Kidney (tissue), 14 donors: Measurements from ENCODE around the gene MRPS30. TPM values are rescaled to one million over a fixed set of nuclear protein-coding genes. Genes with fewer than 3 reads are reported as not detected.

Experiments
- DNase-seq, 5 donors: peaks; one replicate each; pipeline ENCODE4 v3.0.0-alpha.2; 2013 to 2020
- FAIRE-seq: peaks from 2 replicates; lab custom pipeline; 2012; peaks lifted over from hg19 to GRCh38; lab: Jason Lieb, UNC
- H3K27ac ChIP-seq, 2 donors: one replicate each; pipeline ENCODE4 v1.7.0; 2013; ENCODE audit warnings: low read depth in 2 of 2, low read length in 2 of 2, inconsistent platforms in 1 of 2
- H3K27me3 ChIP-seq: one replicate; pipeline ENCODE4 v1.7.1; 2013; ENCODE audit warnings: low read length, inconsistent platforms; ENCODE audit not compliant: control insufficient read depth, insufficient read depth
- H3K36me3 ChIP-seq, 3 donors: one replicate each; pipeline versions ENCODE4 v1.7.0 to v1.7.1; 2013; ENCODE audit warnings: low read length in 3 of 3, control low read depth in 1 of 3, inconsistent platforms in 1 of 3; ENCODE audit not compliant: insufficient read depth in 3 of 3, control insufficient read depth in 2 of 3
- H3K4me1 ChIP-seq, 3 donors: one replicate each; pipeline versions ENCODE4 v1.7.0 to v1.7.1; 2013; ENCODE audit warnings: low read length in 3 of 3, inconsistent platforms in 1 of 3, low read depth in 1 of 3; ENCODE audit not compliant: control insufficient read depth in 2 of 3, insufficient read depth in 2 of 3
- H3K4me3 ChIP-seq, 3 donors: one replicate each; pipeline versions ENCODE4 v1.7.0 to v1.8.1; 2013; ENCODE audit warnings: low read length in 3 of 3, control low read depth in 1 of 3, inconsistent platforms in 1 of 3
- H3K9ac ChIP-seq, 3 donors: one replicate each; pipeline versions ENCODE4 v1.7.0 to v1.7.1; 2013; ENCODE audit warnings: low read length in 3 of 3, control low read depth in 1 of 3, inconsistent platforms in 1 of 3
- H3K9me3 ChIP-seq, 3 donors: one replicate each; pipeline versions ENCODE4 v1.7.0 to v1.7.1; 2013; ENCODE audit warnings: low read length in 3 of 3, control low read depth in 1 of 3, inconsistent platforms in 1 of 3; ENCODE audit not compliant: control insufficient read depth in 2 of 3, insufficient read depth in 1 of 3
- intact Hi-C: fragments of 100-400 bp; cut with DNase I; formaldehyde crosslinking; loops from one replicate; pipeline ENCODE4 v1.11.1; 2022
- polyA plus RNA-seq: library from polyadenylated mRNA; stranded (reverse); fragments of 350-450 nt; fragmentation: Illumina TruSeq; extraction: RNeasy Lipid Tissue Mini Kit (QIAGEN cat#74804); gene quantifications from one replicate; pipeline ENCODE4 v1.2.3, GENCODE V29; 2014; ENCODE audit warnings: low read depth, low replicate concordance; ENCODE audit not compliant: insufficient read depth
- total RNA-seq: library from RNA; stranded (reverse); fragmentation: NEBNext Ultra II Directional; extraction: Animal tissue kit (Norgen Biotek cat#: 25700); gene quantifications from one replicate; pipeline ENCODE4 v1.2.1, GENCODE V29; 2021
- TF ChIP-seq, protein P1 (sequence below): IDR thresholded peaks from 3 replicates; pipeline ENCODE4 v1.5.1; 2012; ENCODE audit warnings: mild to moderate bottlenecking, moderate library complexity, borderline replicate concordance; ENCODE audit not compliant: insufficient read depth; ENCODE audit errors: extremely low read depth
- donor health status: control.
- donor health status: control.
- donor health status: control.
- donor health status: control.
- donor health status: control.
- donor health status: DM: yes; HTN: yes; CAD: no.
- donor health status: Normal renal cell carcinoma (clear cell type).

MRPS30 gene
- total and polyA plus RNA-seq, 2 donors from 2014 or later = 37.3 to 48.0 TPM

DNA sequence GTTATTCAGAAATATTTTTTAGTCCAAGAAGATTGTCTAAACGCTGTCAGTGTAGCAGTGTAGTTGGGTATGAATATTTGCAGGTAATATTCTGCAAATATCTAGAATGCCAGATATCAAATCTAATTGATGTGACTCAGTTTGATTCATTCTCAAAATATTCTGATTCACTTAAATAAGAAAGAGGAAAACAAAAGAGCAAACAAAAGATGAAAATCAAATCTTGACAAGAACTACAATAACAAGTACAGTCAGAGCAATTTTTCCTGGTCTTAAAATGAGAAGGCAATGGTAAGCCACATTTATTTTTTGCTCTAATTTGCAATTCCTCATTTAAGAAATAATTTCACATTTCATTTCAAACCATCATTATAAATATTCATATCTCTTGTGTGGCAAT is 36.0 kb downstream of the MRPS30 start:
- Histone ChIP-seq H3K9ac (no peak overlapping the region), H3K4me3 (no peak overlapping the region), H3K4me1 (no peaks in the 10 kb centered on the region), H3K9me3 (no peaks in the 10 kb centered on the region), H3K27ac (no peak overlapping the region), H3K36me3 (no peaks in the 10 kb centered on the region), H3K27me3 (no peaks in the 10 kb centered on the region)
- FAIRE-seq = no peak
- DNase-seq = no peak
- intact Hi-C loops = no loop called here
- TF ChIP-seq, protein P1, sequence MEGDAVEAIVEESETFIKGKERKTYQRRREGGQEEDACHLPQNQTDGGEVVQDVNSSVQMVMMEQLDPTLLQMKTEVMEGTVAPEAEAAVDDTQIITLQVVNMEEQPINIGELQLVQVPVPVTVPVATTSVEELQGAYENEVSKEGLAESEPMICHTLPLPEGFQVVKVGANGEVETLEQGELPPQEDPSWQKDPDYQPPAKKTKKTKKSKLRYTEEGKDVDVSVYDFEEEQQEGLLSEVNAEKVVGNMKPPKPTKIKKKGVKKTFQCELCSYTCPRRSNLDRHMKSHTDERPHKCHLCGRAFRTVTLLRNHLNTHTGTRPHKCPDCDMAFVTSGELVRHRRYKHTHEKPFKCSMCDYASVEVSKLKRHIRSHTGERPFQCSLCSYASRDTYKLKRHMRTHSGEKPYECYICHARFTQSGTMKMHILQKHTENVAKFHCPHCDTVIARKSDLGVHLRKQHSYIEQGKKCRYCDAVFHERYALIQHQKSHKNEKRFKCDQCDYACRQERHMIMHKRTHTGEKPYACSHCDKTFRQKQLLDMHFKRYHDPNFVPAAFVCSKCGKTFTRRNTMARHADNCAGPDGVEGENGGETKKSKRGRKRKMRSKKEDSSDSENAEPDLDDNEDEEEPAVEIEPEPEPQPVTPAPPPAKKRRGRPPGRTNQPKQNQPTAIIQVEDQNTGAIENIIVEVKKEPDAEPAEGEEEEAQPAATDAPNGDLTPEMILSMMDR = no peak

DNA sequence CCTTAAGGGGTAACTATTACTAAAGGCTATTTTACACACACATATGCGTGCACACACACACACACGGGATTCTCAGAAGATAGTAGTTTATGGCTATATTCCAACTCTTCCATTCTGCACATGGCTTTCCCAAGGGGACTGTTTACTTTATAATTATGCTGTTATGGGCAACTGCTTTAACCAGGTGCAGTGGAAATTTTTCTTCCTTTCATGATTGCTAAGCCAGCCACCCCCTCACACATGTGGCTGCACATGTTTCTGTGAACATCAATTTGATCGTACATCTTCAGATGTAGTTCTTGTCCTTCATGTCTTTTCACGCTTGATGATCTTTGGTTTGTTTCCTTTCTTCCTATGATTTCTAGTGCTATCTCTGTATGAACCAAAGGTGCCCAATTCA is 37.0 kb downstream of the MRPS30 start:
- no peaks in the 10 kb centered on the region for H3K27me3 ChIP-seq
- H3K27ac ChIP-seq = no peak overlapping the region
- H3K9me3 ChIP-seq = no peaks in the 10 kb centered on the region
- no peak overlapping the region for H3K4me3 ChIP-seq
- no peak overlapping the region for H3K9ac ChIP-seq
- intact Hi-C loops = no loop called here
- TF ChIP-seq, protein P1 = no peak
- FAIRE-seq (no peak), DNase-seq (no peak)
- H3K4me1 ChIP-seq = no peaks in the 10 kb centered on the region
- H3K36me3 ChIP-seq = no peaks in the 10 kb centered on the region

DNA sequence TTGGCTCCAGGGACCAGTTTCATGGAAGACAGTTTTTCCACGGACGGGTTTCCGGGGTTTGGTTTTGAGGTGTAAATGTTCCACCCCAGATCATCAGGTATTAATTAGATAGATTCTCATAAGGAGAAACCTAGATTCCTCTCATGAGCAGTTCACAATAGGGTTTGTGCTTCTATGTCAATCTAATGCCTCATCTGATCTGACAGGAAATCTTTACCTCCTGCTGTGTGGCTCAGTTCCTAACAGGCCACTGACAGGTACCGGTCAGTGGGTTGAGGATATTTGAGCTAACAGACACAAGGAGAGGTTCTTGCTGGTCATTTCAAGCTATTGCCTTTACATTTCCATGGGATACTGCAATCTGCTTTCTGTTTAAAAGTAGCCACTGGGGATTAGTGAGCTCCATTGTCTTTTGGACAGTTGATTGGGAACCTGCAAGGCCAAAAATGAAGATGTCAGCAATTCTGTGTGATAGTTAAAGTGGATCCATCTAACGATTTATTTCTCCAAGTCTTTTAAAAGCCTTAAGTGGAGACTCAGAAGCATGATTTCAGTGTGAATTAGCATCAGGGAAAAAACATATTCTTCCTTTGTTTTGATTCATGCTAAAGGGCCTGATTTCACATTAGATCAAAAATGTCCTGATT is 38.6 kb downstream of the MRPS30 start:
- H3K4me3 ChIP-seq = no peak overlapping the region
- H3K27ac ChIP-seq = no peak overlapping the region
- no peaks in the 10 kb centered on the region for H3K4me1 ChIP-seq
- DNase-seq (no peak), FAIRE-seq (no peak)
- H3K9me3 ChIP-seq = no peaks in the 10 kb centered on the region
- H3K27me3 ChIP-seq = no peaks in the 10 kb centered on the region
- intact Hi-C loops = no loop called here
- no peaks in the 10 kb centered on the region for H3K36me3 ChIP-seq
- TF ChIP-seq, protein P1 = no peak
- H3K9ac ChIP-seq = no peak overlapping the region

DNA sequence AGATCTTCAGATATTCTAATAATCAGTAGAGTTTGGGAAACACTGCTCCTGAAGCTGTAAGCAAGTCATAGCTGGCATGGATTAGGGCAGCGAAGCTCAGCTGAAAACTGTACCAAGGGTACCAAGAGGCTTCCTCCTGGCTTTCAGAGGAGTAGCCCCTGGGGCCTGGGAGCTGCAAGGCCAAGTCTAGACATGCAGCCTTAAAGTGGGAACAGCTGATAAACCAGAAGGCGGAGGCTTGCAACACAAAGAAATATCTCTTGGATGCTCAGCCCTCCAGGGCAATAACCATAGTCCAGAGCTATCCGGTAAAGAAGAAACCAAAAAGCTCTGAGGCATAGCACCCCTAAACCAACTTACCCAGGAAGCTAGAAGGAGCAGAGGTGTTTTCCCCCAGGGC is 51.5 kb downstream of the MRPS30 start:
- no peak overlapping the region for H3K27ac ChIP-seq

More for the DNA sequence above, 51.5 kb downstream of the MRPS30 start:
- no peak for FAIRE-seq
- Histone ChIP-seq H3K27me3 (no peaks in the 10 kb centered on the region), H3K9ac (no peak overlapping the region), H3K36me3 (no peaks in the 10 kb centered on the region), H3K4me3 (no peak overlapping the region), H3K4me1 (no peaks in the 10 kb centered on the region), H3K9me3 (no peaks in the 10 kb centered on the region)
- intact Hi-C loops = no loop called here
- TF ChIP-seq, protein P1 = no peak
- no peak for DNase-seq
